ENCODE measurements around the gene YOD1.

The YOD1 gene

DNA sequence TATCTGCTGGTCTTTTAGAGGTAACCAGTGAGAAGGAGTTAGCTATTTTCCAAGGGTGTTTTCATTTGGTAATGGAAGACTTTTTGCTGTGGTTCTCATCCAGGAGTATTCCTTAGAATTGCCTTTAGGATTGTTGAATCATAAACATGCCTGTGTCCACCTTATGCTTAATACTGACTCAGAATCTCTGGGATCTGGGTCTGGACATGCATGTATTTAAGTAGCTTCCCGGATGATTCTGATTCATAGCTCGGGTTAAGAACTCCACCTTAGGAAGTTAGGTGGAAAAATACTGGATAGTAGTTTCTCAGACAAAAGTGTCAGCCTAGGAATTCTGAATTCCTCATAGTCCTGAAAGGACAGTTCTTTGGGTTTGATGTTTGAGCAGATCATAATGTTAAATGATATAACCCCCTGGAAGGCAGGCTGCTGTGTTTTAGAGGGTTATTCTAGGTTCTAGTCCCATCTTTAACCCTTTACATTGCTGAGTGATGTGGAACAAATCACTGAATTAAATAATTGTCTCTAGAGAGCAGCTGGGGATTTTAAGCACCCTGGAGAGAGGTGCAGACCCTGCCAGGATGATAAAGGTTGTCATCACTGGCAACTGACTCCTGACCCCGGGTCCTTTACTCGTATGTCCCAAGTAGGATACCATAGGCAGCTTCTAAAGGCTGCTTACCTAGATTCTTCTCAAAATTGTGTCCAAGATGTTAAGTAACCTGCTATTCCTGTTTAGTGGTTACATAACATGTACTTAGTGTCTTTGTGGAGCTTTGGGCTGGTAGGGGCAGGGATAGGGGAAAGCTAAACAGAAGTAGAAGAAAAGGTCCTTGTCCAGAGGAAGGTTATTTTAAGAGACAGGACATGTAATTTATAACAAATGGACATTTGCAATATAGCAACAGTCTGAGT is 23.2 kb upstream of the YOD1 start:
- in situ Hi-C loops (cut with HindIII; ENCODE audit: low sequenced_read_pairs) = loop anchor here (5.0 kb wide), 2 partner anchors 87 to 343 kb away; no protein-coding TSS in a partner anchor

DNA sequence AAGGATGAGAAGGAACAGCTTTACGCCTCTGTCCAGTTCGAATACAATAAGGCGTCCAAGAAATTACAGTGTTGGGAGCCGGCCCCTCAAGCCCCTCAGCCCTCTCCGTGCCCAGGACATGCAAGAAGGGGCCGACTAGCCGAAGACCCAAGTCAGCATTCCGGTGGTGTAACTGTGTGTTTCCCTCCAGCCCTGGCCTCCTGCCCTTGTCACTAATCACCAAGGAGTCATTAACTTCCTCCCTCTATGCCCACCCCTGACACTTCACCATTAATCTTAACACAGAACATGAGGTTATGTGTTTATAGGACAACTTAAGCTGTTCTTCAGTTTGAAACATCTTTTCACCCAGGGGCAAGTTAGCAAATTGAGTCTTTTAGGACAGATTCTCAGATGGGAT is 21.2 kb upstream of the YOD1 start:
- in situ Hi-C loops (cut with HindIII; ENCODE audit: low sequenced_read_pairs) = loop anchor here (5.0 kb wide), 2 partner anchors 85 to 345 kb away; no protein-coding TSS in a partner anchor

DNA sequence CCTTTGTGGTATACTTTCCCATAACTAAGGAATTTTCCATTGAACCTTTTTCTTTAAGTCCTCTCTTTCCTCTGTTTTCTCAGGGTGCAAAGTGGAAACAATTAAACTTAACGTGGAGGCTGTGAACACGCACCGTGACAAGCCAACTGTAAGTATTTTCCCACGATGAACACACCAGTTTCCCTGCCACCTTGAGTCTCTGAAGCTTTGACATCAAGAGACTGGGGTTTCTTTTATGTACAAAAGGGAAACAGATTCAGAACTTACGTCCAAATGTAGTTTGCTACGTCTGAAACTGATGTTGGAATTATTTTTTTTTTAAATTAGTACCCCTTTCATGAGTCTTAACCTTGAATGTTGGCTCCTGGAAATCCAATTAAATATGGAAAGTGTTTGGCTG is 20.4 kb upstream of the YOD1 start:
- in situ Hi-C loops (cut with HindIII; ENCODE audit: low sequenced_read_pairs) = loop anchor here (5.0 kb wide), 2 partner anchors 84 to 346 kb away; no protein-coding TSS in a partner anchor

DNA sequence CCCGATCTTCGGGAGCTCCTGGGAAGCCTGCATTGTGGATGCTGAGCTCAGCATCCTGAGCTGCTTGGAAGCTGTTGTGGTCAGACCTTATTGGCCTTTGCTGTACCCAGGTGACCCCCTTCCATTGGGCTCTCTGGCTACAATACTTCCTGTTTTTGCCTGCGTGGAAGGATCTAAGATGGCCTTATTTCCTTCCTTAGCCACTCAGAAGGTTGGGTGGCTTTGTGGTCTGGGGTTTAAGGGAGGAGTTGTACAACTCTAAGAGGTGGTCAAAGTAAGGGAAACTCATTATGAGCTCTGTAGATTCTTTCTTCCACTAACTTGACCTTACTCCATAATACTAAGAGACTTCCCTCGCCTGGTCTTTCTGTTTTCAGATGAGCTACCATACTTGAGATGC is 19.8 kb upstream of the YOD1 start:
- in situ Hi-C loops (cut with HindIII; ENCODE audit: low sequenced_read_pairs) = loop anchor here (5.0 kb wide), 2 partner anchors 84 to 346 kb away; no protein-coding TSS in a partner anchor

DNA sequence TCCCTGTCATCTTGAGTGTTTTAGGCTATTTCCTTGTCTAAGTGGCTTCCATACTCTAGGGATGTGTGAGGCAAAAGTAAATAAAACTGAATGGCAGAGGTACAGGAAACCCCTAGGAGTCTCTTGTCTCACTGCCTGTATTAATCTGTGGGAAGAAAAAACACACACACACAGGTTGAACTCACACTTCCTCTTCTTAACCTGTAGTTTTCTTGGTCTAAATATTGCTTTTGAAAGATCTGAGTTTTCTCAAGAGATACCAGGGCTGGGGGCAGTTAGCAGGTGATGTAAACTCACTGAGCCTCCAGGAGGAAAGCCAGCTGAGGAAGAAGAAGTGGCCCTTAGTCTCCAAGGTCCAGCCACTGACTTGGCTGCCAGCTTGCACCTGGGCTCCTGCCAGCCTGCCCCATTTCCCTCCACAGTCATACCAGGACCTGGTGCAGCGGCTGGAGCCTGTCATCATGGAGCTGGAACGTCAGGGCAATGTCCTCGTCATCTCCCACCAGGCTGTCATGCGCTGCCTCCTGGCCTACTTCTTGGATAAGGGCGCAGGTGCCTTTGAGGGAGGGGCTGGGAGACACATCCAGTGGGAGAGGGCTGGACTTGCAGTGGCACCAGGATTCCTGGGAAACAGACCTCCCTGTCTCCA is 19.0 kb upstream of the YOD1 start:
- in situ Hi-C loops (cut with HindIII; ENCODE audit: low sequenced_read_pairs) = loop anchor here (5.0 kb wide), 2 partner anchors 83 to 347 kb away; no protein-coding TSS in a partner anchor

DNA sequence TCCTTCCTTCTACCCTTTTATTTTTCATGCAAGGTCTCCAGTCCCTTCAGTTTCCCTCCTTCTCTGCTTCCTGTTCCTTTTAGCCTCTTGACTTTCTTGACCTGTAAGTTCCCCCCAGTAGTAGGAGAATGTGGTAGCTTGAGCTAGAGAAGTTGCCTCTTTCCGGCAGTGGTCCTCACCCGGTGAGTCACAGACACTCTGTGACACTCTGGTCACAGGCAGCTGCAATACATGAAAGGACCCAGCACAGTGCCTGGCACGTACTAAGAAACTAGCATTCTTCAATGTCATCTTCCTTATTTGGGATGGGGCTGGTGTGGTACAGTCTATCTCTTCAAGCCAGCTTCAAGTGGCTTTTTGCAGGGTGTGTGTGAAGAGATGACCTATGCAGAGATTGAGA is 18.1 kb upstream of the YOD1 start:
- in situ Hi-C loops (cut with HindIII; ENCODE audit: low sequenced_read_pairs) = no loop called here

DNA sequence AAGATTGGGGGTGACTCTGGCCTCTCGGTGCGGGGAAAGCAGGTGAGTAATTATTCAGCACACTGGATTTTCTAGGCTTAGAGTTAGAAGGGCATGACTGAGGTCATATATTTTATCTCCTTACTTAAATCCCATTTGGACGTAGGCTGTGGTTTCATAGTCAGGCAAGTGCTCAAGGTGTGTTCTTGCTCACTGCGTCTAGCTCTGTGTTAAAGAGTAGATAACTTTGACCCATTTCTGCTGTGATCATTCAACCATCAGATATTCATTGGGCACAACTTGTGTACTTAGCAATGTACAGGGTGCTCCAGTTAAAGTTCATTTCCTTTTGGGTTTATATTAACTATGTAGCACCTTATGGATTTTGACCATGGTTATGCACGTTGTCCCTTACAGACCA is 16.7 kb upstream of the YOD1 start:
- in situ Hi-C loops (cut with HindIII; ENCODE audit: low sequenced_read_pairs) = no loop called here

DNA sequence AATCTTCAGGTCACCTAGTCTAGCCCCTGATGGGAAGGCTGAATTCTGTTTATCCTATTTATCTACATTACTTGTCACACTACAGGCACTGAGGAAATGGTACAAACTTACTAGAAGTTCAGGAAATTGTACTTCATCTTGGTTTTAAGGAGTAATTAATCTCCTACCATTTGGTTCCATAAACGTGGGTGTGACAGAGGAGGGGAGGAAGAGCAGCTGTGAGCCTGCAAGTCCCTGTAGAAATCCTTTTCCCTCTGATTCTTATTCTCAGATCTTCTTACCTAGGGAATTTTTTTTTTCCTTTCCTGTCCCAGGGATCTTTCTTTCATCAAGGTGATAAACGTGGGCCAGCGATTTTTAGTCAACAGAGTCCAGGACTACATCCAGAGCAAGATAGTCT is 16.2 kb upstream of the YOD1 start:
- in situ Hi-C loops (cut with HindIII; ENCODE audit: low sequenced_read_pairs) = no loop called here

DNA sequence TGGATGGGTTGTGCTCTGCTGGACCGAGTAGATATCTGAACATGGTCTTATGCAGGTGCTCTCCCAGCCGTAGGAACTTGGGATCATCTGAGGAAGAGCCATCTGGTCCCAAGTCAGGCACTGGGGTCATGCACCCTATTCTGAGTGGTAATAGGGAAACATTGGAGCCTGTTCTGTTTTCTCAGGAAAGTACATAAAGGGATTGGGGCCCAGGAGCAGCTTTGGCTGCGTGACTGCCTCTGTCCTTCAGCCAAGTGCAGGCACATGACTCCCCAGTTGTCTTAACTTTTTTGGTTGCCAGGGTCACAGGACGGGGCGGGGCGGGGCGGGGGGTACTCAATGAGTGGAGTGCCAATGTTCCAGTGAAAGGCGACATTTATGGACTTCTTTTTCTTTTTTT is 13.6 kb upstream of the YOD1 start:
- in situ Hi-C loops (cut with HindIII; ENCODE audit: low sequenced_read_pairs) = no loop called here

DNA sequence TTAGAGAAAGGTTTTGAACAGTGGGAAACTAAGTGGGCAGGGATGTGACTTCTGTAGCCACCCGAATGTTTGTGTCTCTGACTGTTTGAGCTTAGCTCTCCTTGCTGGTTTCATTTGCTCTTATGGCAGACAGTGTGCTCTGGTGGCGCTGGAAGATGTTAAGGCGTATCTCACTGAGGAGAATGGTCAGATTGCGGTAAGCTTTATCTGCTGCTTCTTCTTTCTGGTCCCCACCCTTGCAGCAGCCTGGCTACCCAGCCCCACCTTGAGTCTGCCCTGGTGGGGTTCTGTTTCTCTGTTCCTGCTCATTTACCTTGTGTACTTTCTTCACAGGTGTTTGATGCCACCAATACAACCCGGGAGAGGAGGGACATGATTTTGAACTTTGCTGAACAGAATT is 12.0 kb upstream of the YOD1 start:
- in situ Hi-C loops (cut with HindIII; ENCODE audit: low sequenced_read_pairs) = no loop called here

DNA sequence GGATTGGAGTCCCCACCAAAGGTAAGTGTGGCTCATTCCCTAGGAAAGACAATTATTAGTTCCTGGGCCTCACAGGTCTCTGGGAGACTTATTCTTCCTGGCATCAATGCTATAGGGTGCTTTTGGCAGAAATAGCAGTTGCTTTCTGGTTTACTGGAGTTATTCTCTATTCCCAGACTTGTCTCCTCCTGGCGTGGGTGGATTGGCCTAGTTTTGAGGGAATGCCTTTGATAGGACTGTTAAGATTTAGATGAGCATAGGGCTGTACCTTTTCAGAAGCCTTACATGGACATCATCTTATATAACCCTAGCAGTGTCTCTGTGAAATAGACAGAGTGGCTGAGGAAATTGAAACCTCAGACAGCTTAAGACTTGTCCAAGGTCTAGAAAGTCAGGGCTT is 11.1 kb upstream of the YOD1 start:
- in situ Hi-C loops (cut with HindIII; ENCODE audit: low sequenced_read_pairs) = no loop called here

DNA sequence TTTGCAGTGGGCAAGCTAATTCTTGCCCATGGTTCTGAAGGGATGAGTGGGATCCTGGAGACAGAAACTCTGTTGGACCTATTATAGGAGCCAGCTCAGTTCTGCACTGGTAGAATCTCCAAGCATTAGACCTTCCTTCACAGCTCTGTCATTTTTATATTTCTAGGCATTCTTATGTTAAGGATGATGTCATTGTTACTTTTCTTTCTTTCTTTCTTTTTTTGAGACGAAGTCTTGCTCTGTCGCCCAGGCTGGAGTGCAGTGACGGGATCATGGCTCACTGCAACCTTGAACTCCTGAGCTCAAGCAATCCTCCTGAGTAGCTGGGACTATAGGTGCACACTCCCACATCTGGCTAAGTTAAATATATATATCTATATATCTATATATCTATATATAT is 9.6 kb upstream of the YOD1 start:
- in situ Hi-C loops (cut with HindIII; ENCODE audit: low sequenced_read_pairs) = no loop called here

DNA sequence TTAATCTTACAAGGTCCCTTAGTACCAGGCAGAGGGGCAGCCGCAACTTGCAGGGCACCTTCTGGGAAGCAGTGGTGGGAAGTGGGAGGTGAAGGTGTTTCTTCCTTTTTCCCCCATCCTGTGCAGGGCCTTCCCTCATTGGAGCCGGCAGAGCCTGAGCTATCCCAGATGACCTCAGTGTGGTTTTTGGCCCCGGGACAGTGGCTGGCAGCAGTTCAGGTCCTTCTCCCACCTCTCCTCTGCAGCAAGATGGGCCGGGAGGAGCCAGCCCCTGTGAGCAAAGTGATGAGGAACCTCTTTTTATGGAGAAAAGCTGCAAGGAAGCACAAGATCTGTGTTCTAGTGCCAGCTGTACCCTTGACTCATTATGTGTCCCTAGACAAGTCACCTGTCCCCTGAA is 8.9 kb upstream of the YOD1 start:
- in situ Hi-C loops (cut with HindIII; ENCODE audit: low sequenced_read_pairs) = no loop called here

DNA sequence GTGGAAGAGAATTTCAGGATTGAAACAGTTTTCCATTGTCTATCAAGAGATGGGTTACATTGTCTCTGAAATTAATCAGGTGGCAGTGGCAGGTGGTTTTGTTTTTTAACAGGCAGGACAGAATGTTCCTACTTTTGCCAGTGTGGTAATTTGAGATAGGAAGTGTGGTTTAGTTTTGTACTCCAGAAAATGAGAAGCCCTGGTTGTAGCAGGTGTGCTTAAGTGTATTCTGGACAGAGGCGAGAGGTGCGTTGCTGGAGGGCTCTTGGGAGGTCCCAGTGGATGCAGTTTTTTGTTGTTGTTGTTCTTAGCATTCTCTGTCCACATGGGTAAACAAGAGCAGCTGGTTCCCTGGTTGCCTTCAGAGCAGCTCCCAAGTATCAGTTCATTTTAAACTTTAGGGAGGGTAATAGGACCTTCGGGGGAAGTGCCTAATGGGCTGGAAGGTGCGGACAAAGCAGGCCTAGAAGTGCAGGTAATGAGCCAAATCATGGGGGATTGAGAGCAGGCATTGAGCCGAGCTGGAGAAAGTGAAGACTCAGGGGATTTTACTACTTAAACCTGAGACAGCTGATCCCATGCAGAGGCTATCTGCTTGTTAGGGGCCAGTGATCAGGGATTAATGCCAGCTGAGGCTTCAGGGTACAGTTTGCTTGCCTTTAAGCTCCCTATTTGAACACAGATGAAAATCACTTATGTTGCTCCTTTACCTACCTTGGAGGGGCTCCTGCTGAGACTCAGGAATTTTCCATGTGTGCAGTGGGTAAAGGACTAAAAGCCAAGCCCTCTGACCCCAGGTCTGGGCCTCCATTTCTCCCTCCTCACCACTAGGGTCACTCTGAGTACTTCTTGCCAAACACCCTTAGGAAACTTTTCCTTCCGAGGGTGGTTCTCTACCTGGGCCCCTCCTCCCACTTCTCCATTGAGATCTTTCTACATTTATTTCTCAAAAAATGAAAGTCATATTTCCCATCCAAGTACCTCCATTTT is 8.2 kb upstream of the YOD1 start:
- in situ Hi-C loops (cut with HindIII; ENCODE audit: low sequenced_read_pairs) = no loop called here

DNA sequence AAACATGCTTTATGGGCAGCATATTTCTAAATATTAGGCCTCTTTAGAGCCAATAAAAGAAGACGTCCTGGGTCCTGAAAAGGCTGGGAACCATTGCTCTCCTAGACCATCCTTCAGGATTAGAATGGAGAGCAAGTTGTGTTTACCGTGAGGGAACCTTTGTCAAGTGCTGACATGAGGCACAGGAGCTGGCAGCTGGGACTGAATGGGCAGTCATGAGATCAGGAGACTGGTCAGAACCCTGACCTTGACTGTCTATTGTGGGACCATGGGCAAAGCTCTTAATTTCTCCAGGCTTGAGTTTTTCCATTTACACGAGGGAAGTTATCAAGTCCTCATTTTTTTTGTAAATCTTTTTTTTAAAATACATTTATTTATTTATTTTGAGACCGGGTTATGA is 7.2 kb upstream of the YOD1 start:
- in situ Hi-C loops (cut with HindIII; ENCODE audit: low sequenced_read_pairs) = no loop called here

DNA sequence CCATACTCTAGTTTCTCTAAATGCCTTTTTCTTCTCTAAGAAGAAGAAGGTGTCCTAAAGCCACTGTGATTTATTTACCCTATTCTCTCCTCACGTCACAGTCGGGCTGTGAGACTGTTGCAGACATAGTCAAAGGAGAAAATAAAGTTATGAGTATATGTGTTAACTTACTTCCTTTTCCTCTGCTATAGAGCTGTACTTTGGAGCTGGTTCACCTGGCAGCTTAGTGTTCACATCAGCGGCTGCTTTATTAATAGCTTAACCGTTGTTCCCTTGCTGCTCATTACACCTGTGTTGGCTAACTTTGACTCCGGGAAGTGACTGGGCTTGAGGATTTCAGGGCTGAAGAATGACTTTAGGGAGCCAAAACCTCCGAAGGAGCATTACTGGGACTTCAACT is 5.7 kb upstream of the YOD1 start:
- in situ Hi-C loops (cut with HindIII; ENCODE audit: low sequenced_read_pairs) = no loop called here

DNA sequence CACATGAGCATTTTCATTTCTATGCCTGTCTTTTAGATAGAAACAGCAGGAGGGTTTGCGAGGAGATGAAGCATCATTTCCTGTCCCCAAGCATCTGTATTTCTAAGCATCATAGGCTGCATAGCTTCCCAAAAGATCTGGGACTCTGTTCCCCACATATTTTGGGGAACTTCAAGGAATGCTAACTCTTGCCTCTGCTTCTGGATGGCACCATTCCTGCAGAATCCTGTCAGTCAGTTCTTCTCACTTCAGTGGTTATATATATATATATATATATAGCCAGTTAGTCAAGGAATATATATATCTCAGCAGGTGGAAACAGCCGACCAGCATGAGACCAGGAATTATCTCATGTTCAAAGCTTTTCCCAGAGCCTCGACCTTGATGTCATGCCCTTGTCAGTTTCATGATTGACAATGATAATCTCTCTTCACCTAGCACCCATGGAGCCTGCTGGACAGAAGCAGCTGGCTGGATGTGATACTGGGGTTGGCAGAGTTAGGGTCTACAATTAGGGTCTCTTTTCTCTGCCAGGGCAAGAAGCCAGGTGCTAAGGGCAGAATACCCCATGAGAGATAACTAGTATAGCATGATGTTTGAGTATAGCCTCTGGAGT is 4.5 kb upstream of the YOD1 start:
- in situ Hi-C loops (cut with HindIII; ENCODE audit: low sequenced_read_pairs) = no loop called here

DNA sequence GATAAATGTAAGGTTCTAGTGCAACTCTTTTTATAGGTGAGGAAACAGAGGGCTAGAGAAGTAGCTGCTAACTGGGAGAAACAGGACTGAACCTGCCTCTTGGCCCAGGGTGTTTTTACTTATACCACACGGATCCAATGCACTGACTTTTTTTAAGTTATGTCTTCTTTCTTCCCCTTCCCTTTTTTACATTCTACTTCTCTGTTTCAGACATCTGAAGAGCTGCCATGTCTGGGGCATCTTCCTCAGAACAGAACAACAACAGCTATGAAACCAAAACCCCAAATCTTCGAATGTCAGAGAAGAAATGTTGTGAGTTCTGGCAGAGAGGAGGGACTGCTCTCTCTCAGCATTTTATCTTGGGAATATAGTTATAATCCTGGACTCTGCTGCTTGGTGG is 3.5 kb upstream of the YOD1 start:
- in situ Hi-C loops (cut with HindIII; ENCODE audit: low sequenced_read_pairs) = no loop called here

DNA sequence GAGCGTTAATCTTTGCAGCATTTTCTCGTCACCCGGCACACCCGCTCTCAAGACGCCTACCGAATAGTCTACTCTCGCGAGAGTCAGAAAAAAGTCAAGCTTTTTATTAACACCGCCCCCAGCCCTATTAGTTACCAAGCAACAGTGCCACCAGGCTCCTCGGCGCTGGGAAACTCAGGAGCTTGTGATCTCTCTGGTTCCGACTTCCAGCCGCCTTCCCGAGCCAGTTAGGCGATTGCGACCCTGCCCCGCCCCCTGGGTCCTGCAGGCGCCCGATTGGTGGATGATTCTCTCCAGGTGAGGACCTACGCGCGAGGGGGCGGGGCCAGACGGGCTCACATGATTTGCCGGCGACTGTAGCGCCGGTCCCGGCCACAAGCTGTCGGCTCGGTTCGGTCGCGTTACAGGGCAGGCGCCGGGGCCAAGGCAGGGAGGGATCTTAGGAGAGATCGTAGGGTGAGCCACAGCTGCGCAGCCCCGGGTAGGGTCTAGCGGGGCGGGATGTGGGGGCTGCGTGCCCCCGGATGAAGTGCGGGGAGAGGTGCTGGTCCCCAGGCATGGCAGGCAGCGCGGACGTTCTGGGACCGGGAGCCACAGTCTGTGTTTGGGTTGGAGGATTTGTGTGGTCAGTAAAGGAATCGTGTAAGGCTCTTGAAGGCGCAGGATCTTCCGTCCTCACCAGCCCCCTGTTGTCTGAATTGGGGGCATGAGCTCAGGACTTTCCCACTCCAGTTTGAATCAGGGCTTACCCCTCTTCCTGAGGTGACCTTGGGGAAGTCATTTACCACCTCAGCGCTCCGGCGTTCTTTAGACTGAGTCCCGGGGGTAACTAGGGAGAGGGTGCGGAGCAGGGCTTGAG is 2.1 kb upstream of the YOD1 start, which contains the start of gene PFKFB2:
TSS of gene PFKFB2 (plus strand) at position 365 of the 859 bp plus-strand sequence. CDS start 1,443 bp downstream, outside the sequence.
- in situ Hi-C loops (cut with HindIII; ENCODE audit: low sequenced_read_pairs) = no loop called here
